NCI-H345 treated with DMSO at 0.1 percent for 48 hours (cell line): ENCODE measurements around the gene RET.
"Not testable (repeated sequence)": the region's sequence is repeated elsewhere in the genome, so short reads cannot be mapped to it uniquely, and the experiment has no call there.

Experiments used
- DNase-seq: peaks from one replicate; lab custom pipeline; 2025; ENCODE audit not compliant: unreplicated experiment; lab: John Stamatoyannopoulos, UW

The RET gene

DNA sequence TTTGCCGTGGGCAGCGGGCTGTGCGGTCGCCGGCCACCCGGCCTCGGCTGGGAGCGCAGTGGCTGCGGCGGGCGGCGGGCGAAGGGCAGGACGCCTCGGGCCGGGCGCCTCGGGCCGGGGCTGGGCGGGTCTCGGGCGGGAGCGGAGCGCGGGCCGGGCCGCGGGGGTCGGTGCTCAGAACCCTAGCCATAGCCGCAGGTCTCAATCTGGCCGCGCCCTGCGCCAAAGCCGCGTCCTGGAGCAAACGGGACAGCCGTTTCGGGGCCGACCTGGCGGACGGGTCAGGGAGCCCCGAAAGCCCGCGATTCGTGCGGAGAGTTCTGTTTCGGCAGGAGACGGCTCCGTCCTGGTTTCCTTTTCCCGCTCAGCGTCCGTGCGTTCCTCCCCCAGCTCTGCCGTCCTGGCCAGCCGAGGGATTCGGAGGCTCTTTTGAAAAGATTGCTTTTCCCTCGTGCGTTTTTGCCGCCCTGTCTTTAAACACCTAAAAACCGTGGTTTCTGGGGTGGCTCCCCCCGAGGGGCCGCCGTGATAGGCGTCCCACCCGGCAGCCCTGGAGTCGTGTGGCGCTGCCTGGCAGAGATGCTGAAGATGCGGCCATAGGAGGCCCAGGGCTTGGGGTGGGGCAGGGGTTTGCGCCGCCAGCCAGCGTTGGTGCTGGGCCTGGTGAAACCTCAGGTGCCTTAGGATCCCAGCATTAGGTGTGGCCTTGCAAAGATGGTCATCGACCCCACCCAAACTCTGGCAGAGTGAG, 727 bp downstream of the RET start:
- no peak for DNase-seq

DNA sequence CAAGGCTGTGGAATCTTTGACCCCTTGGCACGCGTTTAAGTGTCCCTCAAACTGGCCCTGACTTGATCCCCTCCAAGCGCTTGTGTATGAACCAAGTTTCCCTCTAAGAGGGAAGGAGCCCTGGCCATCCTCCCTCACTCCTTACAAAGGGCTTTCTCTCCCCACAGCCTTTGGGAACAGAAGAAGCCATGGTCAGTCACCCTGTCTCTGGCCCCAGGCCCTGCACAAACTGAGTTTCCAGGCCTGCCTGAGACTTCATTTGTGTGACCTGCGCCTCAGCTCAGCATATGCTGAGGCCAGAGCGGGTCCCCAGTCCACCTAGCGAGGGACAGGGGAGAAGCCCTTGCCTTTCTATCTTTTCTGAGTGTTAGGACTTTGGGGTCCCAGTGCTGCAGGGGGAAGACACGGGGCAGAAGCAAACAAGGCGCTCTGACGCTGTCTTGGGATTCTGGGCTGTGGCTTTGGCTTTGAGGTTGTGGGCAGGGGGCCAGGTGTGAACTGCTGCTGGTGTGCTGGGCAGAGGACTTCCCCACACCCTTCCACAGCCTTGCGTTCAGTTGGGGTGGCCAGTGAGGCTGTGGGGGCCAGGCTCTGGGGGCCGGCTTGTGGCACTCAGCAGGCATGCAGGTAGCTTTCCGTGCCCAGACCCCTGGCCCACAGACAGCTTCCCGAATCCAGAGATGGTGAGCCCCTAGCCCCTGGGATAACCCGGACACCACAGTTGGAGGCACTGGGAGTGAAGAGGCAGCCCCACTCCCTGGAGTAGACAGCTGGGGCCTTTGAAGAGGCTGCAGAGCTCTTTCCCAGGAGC, 1.5 kb downstream of the RET start:
- DNase-seq, result no peak

DNA sequence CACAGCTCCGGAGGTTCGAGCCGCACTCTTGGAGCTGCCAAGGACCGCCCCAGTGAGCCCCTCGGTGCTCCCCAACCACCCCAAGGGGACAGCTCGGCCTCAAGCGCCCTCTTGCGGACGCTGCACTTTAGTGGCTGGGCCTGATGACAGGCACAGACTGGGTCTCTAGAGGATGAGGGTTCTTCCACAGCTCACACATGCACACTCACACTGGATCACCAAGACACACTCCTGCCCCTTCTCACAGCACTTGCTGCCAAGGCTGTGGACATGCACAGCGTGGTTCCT, 2.1 kb downstream of the RET start:
- no peak for DNase-seq

DNA sequence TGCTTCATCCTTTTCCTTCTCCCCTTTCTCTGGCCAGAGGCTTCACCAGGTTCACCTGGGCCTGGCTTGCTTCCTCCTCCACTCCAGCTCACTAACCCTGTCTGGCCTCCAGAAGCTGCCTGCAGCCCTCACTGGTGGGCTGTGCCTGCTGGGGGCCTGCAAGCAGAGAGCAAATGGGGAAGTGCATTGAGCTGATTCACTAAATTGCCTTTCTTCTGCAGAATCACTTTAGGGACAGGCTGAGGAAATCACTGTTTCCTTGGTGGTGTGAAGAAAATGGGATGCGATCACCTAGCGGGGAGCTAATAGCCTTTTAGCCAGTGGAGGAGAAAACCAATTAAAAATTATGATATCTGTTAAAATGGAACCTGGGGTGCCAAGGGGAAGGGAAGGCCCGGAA, 3.0 kb downstream of the RET start:
- no peak for DNase-seq

DNA sequence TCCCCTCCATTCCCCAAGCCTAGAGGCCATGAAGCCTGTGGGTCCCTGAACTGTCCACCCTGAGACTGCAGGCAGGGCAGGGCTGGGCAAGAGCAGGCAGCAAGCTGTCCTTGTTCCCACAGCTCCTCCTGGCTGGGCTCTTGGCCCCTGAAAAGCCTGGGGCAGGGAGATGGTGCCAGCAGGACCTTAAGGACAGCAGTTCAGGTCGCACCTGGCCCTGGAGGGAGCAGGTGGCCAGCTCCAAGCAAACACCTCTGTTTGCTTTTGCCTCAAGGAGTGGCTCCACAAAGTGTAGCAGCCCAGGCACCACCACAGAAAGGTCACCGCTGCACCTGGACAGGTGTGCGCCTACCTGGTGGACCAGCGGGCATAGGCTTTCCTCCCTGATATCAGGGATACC, 5.2 kb downstream of the RET start:
- no peak for DNase-seq

DNA sequence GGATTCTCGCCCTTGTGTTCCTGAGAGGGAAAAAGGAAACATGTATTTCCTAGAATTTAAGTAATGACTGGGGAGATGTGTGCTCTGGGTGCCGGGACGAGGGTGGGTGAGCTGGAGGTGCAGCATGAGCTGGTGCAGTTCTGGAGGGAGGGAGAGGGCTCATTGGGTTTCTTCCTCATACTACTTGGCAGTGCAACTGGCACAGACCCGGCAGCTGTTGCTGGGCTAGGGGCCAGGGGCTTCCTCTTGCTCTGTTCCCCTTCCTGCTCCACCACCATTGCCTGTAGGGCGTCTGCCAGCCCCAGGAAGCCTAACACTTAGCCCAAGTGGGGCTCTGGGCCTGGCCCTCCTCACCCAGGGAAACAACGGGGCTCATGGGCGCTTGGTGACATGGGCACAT, 5.9 kb downstream of the RET start:
- no peak for DNase-seq

DNA sequence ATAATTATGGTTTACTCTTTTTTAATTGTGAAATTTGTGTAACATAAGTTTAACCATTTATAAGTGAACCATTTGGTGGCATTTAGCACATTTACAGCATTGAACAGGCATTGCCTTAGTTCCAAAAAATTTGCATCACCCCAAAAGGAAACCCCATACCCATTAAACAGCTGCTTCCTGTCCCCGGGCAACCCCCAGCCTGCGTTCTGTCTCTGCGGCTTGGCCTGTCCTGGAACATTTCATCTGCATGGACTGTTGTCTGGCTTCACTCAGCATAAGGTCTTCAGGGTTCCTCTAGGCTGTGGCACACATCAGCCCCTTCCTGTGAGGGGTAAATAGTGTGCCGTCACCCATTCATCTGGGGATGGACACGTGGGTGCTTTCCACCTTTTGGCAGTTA, 6.9 kb downstream of the RET start:
- no peak for DNase-seq

DNA sequence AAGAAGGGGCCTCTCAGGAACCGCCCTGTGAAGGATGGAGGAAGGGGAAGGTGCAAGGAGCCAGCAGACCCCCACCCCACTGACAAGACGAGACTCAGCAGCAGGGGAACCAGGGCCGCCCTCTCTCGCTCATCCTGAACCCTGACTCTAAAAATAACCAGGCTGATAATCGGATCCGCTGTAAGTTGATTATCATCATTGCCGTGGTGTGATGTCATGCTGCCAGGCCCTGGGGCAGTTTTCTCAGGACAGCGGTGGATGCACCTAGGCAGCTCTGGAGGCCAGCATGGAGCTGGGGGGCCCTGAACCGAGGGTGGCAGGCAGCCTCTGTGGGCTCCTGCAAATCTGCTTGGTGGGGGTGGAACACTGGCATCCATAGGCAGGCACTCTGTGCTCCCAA, 7.9 kb downstream of the RET start:
- no peak for DNase-seq

DNA sequence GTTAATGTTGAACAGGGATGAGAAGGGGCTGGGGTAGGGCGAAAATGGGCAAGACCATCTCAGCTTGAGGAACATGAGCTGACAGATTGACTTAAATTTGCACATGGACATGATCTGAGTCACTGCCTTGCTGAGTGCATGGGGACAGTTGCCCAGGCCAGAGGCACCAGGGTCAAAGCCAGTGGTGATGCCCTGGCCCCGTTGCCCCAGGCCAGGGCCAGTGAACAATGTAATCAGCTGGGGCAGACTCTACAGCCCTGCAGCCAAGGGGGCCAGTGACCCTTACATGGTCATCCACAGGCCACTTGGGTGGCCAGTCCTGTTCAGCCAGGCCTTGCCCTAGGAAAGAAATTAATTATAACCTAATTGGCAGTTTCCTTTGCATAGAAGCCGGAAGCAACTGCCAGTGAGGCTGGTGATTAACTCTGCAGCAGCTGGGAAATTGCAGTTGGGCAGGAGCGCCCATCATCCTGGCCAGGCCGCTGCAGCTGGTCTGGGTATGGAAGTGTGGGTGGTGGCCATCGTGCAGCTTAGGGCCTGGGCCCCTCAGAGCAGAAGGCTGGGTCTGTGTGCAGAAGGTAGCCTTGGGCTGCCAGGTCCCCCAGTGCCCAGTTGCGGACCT, 9.6 kb downstream of the RET start:
- DNase-seq, result no peak

DNA sequence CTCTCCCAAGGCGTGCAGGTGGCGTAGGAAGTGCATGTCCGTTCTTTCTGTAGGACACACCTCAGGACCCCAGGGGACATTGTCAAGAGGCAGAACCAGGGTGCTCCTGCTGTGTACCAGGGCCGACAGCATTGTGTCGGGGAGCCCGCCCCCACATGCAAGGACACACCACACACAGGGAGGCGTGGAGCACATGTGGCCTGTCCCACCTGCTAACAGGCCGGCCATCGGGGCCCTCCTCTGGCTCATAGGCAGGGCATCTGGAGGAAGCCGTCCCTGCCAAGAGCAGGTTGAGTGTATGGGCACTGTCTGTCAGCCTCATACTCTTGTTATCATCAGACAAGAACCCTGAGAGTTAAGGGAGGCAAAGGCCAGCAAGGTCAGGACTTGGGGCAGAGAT, 12.7 kb downstream of the RET start:
- no peak for DNase-seq

DNA sequence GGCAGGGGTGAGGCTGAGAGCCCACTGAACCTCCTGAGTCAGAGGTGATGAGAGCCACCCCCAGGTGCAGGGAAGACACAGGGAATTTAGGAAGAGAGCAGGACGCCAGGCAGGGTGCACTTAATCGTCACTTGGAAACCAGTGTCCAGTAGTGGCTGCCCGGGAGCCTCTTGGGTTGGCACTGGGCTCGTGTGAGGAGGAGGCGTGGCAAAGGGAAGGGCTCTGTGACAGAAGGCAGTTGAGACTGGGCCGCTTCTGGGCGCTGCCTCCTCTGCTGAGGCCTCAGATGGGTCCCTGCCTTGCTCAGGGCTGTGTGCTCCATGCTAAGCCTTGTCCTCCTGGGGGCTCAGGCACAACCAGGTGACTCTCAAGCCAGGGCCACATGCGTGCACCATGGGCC, 13.3 kb downstream of the RET start:
- no peak for DNase-seq

DNA sequence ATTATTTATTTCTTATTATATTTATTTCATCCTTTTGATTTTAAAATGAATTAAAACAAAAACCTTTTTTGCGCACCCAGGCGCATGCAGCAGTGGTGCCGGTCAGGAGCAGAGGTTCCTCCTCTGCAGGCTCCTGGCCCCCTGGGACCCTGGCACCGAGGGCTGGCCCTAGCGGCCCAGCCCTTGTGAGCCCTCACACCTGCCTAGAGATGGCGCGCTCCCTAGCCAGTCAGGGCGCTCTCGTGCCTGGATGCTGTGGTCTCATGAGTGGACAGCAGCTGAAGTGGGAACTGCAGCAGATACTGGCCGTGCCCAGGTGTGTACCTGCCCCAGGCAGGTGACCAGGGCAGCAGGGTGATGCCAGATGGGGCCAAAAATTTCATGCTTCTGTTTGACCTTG, 13.8 kb downstream of the RET start:
- DNase-seq, result no peak

DNA sequence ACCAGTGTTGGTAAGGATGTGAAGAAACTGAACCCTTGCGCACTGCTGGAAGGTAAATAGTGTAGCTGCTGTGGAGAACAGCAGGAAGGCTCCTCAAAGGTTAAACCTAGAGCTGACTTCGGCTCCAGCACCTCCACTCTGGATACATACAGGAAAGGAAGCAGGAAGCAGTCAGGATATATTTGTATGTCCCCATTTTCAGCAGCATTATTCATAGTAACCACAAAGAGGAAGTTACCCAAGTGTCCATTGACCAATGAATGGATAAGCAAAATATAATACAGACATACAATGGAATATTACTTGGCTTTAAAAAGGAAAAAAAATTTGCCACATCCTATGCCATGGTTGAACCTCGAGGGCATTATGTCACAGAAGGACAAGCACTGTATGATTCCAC, 15.0 kb downstream of the RET start:
- DNase-seq, result no peak

DNA sequence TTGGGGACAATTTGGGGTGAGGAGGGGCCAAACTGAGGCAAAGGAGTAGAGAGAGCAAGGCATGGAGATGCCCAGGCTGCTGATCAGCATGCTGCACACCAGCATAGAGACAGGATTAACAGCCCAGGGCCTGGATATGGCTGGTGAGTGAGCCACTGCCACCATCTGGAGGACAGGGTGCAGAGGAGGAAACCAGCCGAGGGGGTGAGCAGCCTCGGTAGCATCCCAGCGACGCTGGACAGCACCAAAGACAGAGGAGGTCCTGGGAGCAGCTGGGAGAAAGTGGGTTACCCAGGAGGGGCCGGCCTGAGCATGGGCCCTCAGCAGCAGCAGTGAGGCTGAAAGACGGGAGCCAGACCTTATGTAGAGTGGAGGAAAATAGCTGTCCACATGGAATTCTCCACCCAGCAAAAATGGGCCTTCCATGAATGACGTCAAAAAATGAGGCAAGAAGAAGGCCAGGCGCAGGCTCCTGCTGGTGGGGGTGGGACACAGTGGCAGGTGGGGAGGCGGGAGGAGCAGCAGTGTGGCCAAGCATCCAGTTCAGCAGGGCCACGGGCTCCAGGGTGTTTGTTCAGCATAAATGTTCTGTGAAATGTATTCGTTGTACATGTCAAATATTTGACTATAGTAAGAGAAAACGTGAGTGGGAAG, 16.7 kb downstream of the RET start:
- peak; percentile 75 for DNase-seq

DNA sequence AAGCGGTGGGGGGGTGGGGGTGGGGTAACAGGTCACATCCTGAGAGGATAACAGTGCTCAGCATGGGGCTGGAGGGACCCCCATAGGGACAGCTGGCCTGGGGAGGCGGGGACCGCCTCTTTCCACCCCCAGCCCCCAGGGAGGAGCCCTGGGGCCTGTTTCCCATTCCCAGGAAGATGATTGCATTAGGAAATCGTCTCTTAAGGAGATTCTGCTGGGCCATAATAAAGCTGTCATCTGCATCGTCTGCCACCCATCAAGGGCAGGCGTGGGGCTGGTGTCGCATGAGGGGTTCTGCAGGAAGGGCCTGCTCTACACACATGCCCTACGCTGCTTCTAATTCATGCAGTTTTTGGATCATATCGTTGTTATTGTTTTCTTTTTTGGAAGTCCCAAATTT, 17.2 kb downstream of the RET start:
- DNase-seq, result peak; percentile 75

DNA sequence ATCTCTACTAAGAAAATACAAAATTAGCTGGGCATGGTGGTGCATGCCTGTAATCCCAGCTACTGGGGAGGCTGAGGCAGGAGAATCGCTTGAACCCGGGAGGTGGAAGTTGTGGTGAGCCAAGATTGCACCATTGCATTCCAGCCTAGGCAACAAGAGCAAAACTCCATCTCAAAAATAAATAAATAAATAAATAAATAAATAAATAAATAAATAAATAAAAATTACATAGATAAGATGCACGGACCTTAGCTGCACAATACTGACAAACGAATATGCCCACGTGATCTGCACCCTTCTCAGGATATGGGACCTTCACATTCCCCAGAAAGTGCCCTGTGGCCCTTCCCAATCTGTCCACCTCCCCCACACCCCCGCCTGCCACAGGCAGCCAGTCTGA, 22.5 kb downstream of the RET start:
- not testable (repeated sequence) for DNase-seq

DNA sequence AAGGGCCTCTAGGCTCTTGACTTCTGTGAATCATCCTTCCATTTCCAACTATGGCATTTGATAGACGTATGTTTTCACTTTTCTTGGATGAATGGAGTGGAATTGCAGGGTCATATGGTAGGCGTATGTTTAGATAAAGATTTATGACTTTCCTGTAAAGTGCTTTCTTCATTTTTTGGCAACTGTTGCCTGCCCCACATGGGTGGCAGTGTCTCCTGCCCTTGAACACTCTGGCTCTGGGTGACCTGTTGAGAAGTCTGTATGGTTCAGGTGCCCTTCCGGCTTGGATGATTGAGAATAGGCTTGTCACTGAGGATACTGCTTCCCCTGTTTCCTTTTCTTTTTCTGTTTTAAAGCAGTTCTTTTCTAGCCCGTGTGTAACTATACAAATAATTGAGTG, 23.1 kb downstream of the RET start:
- no peak for DNase-seq

DNA sequence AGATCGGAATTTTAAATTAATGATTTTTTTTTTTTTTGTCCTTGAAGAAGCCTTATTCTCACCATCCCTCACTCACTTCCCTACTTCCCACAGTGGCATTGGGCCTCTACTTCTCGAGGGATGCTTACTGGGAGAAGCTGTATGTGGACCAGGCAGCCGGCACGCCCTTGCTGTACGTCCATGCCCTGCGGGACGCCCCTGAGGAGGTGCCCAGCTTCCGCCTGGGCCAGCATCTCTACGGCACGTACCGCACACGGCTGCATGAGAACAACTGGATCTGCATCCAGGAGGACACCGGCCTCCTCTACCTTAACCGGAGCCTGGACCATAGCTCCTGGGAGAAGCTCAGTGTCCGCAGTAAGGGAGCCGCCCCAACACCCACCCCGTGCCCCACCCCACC, 23.5 kb downstream of the RET start:
- DNase-seq, result no peak

DNA sequence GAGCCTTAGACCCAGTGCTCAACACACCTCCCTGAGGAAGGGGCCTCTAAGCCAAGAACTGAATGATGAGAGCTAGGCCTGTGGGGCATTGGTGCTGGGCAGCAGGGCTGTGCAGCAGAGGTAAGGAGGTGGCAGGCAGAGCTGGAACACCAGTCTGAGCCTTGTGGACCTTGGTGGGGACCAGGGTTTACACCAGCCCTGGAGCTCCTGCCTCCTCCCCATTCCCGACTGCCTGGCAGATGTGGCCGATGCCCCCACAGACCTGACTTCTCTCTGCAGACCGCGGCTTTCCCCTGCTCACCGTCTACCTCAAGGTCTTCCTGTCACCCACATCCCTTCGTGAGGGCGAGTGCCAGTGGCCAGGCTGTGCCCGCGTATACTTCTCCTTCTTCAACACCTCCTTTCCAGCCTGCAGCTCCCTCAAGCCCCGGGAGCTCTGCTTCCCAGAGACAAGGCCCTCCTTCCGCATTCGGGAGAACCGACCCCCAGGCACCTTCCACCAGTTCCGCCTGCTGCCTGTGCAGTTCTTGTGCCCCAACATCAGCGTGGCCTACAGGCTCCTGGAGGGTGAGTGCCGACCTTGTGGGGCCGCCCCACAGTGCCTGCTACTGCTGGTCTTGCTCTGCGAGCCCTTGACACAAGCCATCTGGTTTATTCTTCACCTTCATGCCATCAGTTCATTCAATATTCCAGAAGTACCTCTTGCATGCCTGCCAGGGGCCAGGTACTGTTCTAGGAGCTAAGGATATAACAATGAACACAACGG, 25.4 kb downstream of the RET start:
- DNase-seq, result no peak

DNA sequence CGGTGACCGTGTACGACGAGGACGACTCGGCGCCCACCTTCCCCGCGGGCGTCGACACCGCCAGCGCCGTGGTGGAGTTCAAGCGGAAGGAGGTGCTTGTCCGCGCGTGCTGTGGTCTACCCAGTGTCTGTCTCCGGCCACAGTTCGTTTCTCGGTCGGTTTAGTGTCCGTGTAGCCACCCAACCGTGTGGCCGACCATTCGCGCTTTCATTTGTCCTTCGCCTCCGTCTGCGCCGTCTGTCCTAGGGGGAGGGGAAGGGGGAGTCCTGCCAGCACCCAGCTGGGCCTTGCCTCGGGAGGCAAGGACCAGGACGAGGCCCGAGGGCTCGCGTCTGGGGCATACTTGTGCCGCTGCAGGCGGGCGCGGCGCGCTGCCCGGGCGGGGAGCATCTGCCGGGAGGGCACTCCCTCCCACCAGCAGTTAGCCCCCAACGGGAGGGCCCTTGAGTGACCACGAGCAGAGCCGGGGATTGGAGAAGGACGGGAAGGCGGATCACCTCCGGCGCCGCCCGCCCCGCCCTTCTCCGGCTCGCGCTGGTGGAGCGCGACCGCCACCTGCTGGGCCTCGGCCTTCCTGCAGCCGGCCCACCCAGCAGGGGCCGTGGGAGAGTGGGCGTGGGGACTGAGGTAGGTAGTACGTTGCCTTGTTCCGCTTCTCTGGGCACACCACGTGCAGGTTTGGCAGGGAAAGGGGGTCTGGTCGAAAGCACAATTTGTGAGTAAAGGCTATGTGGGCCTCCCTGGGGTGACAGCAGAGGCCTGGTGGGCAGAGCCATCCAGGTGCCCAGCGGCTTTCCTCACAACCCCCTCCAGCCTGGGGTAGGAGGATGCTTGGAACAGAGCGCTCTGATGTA, 28.5 kb downstream of the RET start:
- DNase-seq, result peak; percentile 20

DNA sequence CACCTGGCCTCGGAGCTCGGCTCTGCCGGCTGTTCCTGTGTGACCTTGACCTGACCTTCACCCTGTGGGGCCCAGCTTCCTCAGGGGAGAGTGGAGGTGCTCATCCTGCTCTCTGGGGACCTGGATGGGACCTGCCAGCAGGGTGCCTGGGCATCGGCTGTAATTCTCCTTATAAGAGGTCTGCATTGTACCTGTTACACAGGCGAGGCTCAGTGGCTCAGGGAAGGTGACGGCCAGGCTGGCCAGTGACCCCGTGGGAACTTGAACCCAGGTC, 29.0 kb downstream of the RET start:
- DNase-seq, result no peak
